Calu3 (cell line): Measurements from ENCODE around the gene ZKSCAN4. TPM values are rescaled to one million over a fixed set of nuclear protein-coding genes. Genes with fewer than 3 reads are reported as not detected.

Experiments
- Bru-seq: library from RNA; stranded (reverse); fragments of 400-500 nt; gene quantifications from one replicate; lab custom pipeline; 2021; lab: Mats Ljungman, UMichigan
- BruChase-seq, 2 experiments: library from RNA; stranded (reverse); fragments of 400-500 nt; gene quantifications; one replicate each; lab custom pipeline; 2021; lab: Mats Ljungman, UMichigan
- BruUV-seq: library from RNA; stranded (reverse); fragments of 400-500 nt; replicated peaks from 2 replicates; lab custom pipeline; 2021; lab: Mats Ljungman, UMichigan
- CTCF ChIA-PET: fragments of 300-600 bp; sonication (Branson Sonifier 250); formaldehyde crosslinking; loops from one replicate; lab custom pipeline; 2022; ENCODE audit warnings: antibody characterized with exemption; lab: Charles Lee
- DNase-seq: peaks from one replicate; pipeline ENCODE4 v3.0.0; 2022
- H3K27ac Mint-ChIP-seq: one replicate; pipeline ENCODE4 v1.8.0; 2022; ENCODE audit warnings: mixed read lengths; ENCODE audit not compliant: unreplicated experiment
- H3K27me3 Mint-ChIP-seq: one replicate; pipeline ENCODE4 v1.8.0; 2022; ENCODE audit warnings: mixed read lengths; ENCODE audit not compliant: unreplicated experiment
- H3K36me3 Mint-ChIP-seq: one replicate; pipeline ENCODE4 v1.8.0; 2022; ENCODE audit warnings: mild to moderate bottlenecking, moderate library complexity, mixed read lengths; ENCODE audit not compliant: insufficient read depth, unreplicated experiment
- H3K4me1 Mint-ChIP-seq: one replicate; pipeline ENCODE4 v1.8.0; 2022; ENCODE audit warnings: mild to moderate bottlenecking, low read depth, mixed read lengths; ENCODE audit not compliant: unreplicated experiment
- H3K4me3 Mint-ChIP-seq: one replicate; pipeline ENCODE4 v1.8.0; 2022; ENCODE audit warnings: mild to moderate bottlenecking, low read depth, moderate library complexity, mixed read lengths; ENCODE audit not compliant: unreplicated experiment
- H3K9me3 Mint-ChIP-seq: one replicate; pipeline ENCODE4 v1.8.0; 2022; ENCODE audit warnings: low read depth, mixed read lengths; ENCODE audit not compliant: unreplicated experiment
- intact Hi-C: fragments of 100-400 bp; cut with micrococcal nuclease; formaldehyde crosslinking; loops from one replicate; pipeline ENCODE4 v1.10.0; 2022; ENCODE audit not compliant: unreplicated experiment
- long read RNA-seq: library from polyadenylated mRNA; stranded (forward); transcript quantifications from one replicate; pipeline ENCODE4 v2.0.0, GENCODE V29; 2022
- total RNA-seq: library from RNA; stranded (reverse); gene quantifications from 2 replicates; pipeline ENCODE4 v1.2.3, GENCODE V29; 2022
- TF ChIP-seq, protein P1 (sequence below): fragments of 200-600 bp; IDR thresholded peaks from one replicate; pipeline ENCODE4 v1.8.0; 2022; ENCODE audit warnings: antibody characterized with exemption; ENCODE audit not compliant: unreplicated experiment

The ZKSCAN4 gene
- total RNA-seq (6.1 and 6.7 TPM in 2 replicates), Bru-seq, nascent RNA (percentile 70 among the genes with signal in this experiment), BruChase-seq, experiment 1, labeled RNA remaining after a 6-hour chase (percentile 57 among the genes with signal in this experiment), BruChase-seq, experiment 2, labeled RNA remaining after a 2-hour chase (percentile 60 among the genes with signal in this experiment)
- long read RNA-seq, partial matches to known transcripts, result 0 of 12 reads
- long read RNA-seq, other reads (novel, unspliced or antisense), result 9 of 12 reads

DNA sequence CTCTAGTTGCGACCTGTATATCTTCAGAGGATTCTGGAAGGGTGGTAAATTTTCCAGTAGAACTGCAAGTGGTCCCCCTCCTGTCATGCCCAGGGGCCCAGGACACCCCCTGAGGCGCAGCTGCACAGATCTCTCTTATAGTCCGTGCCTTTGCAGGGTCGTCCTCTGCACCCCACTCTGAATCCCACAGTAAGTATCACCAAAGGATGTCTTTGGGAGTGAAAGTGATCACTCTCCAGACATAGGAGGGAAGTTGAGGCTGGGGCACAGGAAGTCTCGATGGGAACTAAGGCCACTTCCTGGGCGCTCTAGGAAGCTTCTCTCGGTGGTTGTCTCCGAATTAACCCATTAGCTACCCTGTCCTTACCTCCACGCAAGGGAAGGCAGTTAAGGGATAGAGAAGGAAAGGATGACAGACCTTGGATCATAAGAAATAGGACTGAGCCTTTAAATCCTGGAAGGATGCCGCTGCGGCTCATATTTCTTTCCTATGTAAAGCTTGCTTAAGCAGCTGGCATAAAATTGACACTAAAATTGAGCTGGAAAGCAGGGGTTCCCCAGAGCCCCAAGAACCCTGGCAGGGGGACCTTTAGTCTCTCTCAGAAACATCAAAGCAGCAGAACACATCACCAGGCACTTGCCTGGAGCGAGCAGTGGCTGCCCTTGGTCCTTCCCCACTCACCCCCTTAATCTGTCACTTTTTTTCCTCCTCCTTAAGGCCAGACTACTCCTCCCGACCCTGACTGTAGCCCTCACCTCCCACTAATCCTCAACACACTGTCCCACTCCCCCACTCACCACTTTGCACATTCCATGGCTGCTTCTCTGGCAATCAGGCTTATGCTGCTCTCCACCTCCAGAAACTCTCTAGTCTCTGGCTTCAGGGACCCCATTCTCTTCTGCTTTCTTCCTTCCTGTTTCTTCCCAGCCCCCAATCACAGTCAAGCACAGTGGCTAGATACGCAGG lies at the start of gene ZKSCAN4:
Gene ZKSCAN4 (minus strand): TSS at position 261 of the 967 bp plus-strand sequence. CDS start 289 bp downstream, outside the sequence.
- Mint-ChIP-seq H3K36me3 (peaks cover 16% of the 10 kb centered on the region), H3K27ac (peak within 1 kb of the TSS; percentile 64), H3K4me1 (peaks cover 10% of the 10 kb centered on the region), H3K4me3 (peak within 1 kb of the TSS; percentile 100), H3K27me3 (no peaks in the 10 kb centered on the region), H3K9me3 (peaks cover 4% of the 10 kb centered on the region)
- intact Hi-C loops, result loop anchor here (1.0 to 10.0 kb wide), 4 partner anchors 15 to 333 kb away; partner anchors contain the start of genes PGBD1, ZKSCAN8 and ZSCAN26
- BruUV-seq, result no TSS peak
- TF ChIP-seq, protein P1, sequence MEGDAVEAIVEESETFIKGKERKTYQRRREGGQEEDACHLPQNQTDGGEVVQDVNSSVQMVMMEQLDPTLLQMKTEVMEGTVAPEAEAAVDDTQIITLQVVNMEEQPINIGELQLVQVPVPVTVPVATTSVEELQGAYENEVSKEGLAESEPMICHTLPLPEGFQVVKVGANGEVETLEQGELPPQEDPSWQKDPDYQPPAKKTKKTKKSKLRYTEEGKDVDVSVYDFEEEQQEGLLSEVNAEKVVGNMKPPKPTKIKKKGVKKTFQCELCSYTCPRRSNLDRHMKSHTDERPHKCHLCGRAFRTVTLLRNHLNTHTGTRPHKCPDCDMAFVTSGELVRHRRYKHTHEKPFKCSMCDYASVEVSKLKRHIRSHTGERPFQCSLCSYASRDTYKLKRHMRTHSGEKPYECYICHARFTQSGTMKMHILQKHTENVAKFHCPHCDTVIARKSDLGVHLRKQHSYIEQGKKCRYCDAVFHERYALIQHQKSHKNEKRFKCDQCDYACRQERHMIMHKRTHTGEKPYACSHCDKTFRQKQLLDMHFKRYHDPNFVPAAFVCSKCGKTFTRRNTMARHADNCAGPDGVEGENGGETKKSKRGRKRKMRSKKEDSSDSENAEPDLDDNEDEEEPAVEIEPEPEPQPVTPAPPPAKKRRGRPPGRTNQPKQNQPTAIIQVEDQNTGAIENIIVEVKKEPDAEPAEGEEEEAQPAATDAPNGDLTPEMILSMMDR, result no peak
- CTCF ChIA-PET, result interaction anchor here (0.6 to 2.4 kb wide), 7 partner anchors 15 to 538 kb away, joined by 3 to 22 read pairs (median 5); partner anchors contain the start of genes PGBD1, ZKSCAN8 and ZSCAN26
- DNase-seq, result peak; percentile 84

DNA sequence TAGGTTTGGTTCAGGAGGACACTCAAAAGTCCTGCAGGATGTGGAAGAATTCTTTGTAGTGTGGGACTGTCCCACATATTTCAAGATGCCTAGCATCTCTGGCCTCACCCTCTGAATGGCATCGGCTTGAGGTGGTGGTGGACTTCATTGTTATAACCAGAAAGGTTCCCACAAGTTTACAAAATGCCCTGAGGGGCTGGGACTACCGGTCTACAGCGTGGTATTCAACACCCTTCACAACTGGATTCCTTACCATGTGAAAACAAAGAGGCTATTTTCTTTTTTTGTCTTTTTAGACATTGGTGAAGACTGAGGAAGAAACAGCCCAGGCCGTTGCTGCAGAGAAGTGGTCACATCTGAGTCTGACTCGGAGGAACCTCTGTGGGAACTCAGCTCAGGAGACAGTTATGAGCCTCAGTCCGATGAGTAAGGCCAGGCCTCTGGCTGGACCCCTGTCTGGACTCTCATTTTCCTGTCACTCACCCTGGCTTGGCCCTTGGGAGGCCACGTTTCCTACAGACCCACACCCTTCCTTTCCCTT lies 44.5 kb upstream of the ZKSCAN4 start:
- H3K27me3 Mint-ChIP-seq, result no peaks in the 10 kb centered on the region
- no peaks in the 10 kb centered on the region for H3K4me1 Mint-ChIP-seq
- no peaks in the 10 kb centered on the region for H3K36me3 Mint-ChIP-seq
- CTCF ChIA-PET, result interaction anchor here (0.6 kb wide), 1 partner anchor 76 kb away, joined by 4 read pairs; no protein-coding TSS in a partner anchor
- TF ChIP-seq, protein P1, result no peak
- no peak overlapping the region for H3K4me3 Mint-ChIP-seq
- H3K27ac Mint-ChIP-seq, result no peak overlapping the region
- intact Hi-C loops, result no loop called here
- H3K9me3 Mint-ChIP-seq, result no peaks in the 10 kb centered on the region
- BruUV-seq, result no TSS peak
- DNase-seq, result no peak

DNA sequence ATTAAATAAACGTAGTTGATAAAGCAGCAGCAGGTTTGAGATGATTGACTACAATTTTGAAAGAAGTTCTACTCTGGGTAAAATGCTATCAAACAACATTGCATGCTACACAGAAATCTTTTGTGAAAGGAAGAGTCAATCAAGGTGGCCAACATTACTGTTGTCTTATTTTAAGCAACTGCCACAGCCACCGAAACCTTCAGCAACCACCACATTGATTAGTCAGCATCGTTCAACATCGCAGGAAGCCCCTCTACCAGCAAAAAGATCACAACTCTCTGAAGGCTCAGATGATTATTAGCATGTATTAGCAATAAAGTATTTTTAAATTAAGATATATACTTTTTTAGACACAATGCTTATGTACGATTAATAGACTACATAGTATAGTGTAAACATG lies 43.3 kb upstream of the ZKSCAN4 start:
- H3K4me1 Mint-ChIP-seq, result no peaks in the 10 kb centered on the region
- H3K27me3 Mint-ChIP-seq, result no peaks in the 10 kb centered on the region
- no peak for DNase-seq
- no peak overlapping the region for H3K4me3 Mint-ChIP-seq
- H3K36me3 Mint-ChIP-seq, result no peaks in the 10 kb centered on the region
- TF ChIP-seq, protein P1, result no peak
- intact Hi-C loops, result no loop called here
- no peak overlapping the region for H3K27ac Mint-ChIP-seq
- no TSS peak for BruUV-seq
- H3K9me3 Mint-ChIP-seq, result no peaks in the 10 kb centered on the region
- CTCF ChIA-PET, result no interaction called here

DNA sequence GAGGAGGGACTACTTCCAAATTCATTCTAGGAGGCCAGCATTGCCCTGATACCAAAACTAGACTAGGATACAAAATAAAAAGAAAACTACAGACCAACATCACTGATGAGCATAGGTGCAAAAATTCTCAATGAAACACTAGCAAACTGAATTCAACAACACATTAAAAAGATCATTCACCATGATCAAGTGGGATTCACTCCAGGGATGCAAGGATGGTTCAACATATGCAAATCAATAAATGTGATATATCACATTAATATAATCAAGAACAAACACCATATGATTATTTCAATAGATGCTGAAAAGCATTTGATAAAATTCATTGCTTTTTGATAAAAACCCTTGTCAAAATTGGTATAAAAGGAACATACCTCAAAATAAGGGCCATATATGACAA lies 39.5 kb upstream of the ZKSCAN4 start:
- CTCF ChIA-PET, result no interaction called here
- BruUV-seq, result no TSS peak
- Mint-ChIP-seq H3K4me1 (no peaks in the 10 kb centered on the region), H3K27ac (no peak overlapping the region), H3K4me3 (no peak overlapping the region), H3K36me3 (peaks cover 4% of the 10 kb centered on the region), H3K9me3 (no peaks in the 10 kb centered on the region), H3K27me3 (no peaks in the 10 kb centered on the region)
- no peak for DNase-seq
- TF ChIP-seq, protein P1, result no peak
- intact Hi-C loops, result no loop called here
